Gastrocnemius medialis (tissue), 4 donors: ENCODE results near the gene NRROS. TPM values are rescaled to one million over a fixed set of nuclear protein-coding genes. Genes with fewer than 3 reads are reported as not detected.

ENCODE experiments used
- ATAC-seq, 2 donors: fragments of 150-250 bp; one replicate each; pipeline ENCODE4 v1.9.1; 2016
- DNase-seq, 2 donors: peaks; one replicate each; pipeline ENCODE4 v3.0.0-alpha.2; 2019
- H3K27ac ChIP-seq, 4 donors: fragments of 200-600 bp; sonication (generic); 1 replicate in 1 of 4; 2 replicates in 3 of 4; pipeline ENCODE4 v1.5.1; 2016 to 2018; ENCODE audit warnings: mild to moderate bottlenecking in 2 of 4, moderate library complexity in 1 of 4
- H3K27me3 ChIP-seq, 3 donors: fragments of 200-600 bp; sonication (generic) in 2 of 3; 1 replicate in 1 of 3; 2 replicates in 2 of 3; pipeline versions ENCODE4 v1.5.1 to v1.6.0; 2016 to 2019; ENCODE audit warnings: mild to moderate bottlenecking in 1 of 3, moderate library complexity in 1 of 3
- H3K36me3 ChIP-seq, 2 donors: fragments of 200-600 bp; sonication (generic) in 1 of 2; one replicate each; pipeline ENCODE4 v1.5.1; 2017 to 2018
- H3K4me1 ChIP-seq, 2 donors: fragments of 200-600 bp; sonication (generic) in 1 of 2; one replicate each; pipeline ENCODE4 v1.5.1; 2016 to 2017; ENCODE audit warnings: mild to moderate bottlenecking in 2 of 2
- H3K4me3 ChIP-seq, 4 donors: fragments of 200-600 bp; sonication (generic) in 3 of 4; 1 replicate in 1 of 4; 2 replicates in 3 of 4; pipeline ENCODE4 v1.5.1; 2016 to 2019; ENCODE audit warnings: mild to moderate bottlenecking in 2 of 4
- H3K9me3 ChIP-seq, 3 donors: fragments of 200-600 bp; sonication (generic) in 2 of 3; 1 replicate in 1 of 3; 2 replicates in 2 of 3; pipeline ENCODE4 v1.5.1; 2016 to 2019
- CTCF ChIP-seq, 5 experiments: fragments of 450-650 bp in 3 of 5; fragments of 200-600 bp in 2 of 5; sonication (generic) in 2 of 5; IDR thresholded peaks in 4 of 5; conservative IDR thresholded peaks in 1 of 5; 1 replicate in 4 of 5; 2 replicates in 1 of 5; pipeline ENCODE4 v1.5.1; 2016 to 2019; ENCODE audit warnings: antibody characterized with exemption in 5 of 5, mild to moderate bottlenecking in 3 of 5, moderate library complexity in 3 of 5
- POLR2A ChIP-seq, 2 donors: fragments of 450-650 bp; IDR thresholded peaks; one replicate each; pipeline ENCODE4 v1.6.1; 2017; ENCODE audit warnings: antibody characterized with exemption in 2 of 2, mild to moderate bottlenecking in 2 of 2, moderate library complexity in 2 of 2
- in situ Hi-C, 4 donors: fragments of 200-750 bp; cut with MboI; loops; one replicate each; pipeline versions ENCODE4 v1.15.0 to v1.8.0; 2017; ENCODE audit warnings: low sequenced_read_pairs in 4 of 4
- intact Hi-C: fragments of 100-400 bp; cut with DNase I; formaldehyde crosslinking; loops from one replicate; pipeline ENCODE4 v1.15.1; 2023; ENCODE audit warnings: low total_unique reads
- total RNA-seq, 4 donors: library from RNA; depleted of rRNA; stranded (reverse); fragments of >200 nt; gene quantifications; one replicate each; pipeline versions ENCODE4 v1.1.0 to v1.2.3, GENCODE V29; 2016

NRROS gene
- total RNA-seq, 4 donors from 2014 or later, result 0.31 to 1.7 (median 0.96) TPM

- Histone ChIP-seq H3K9me3 (no peaks in the 10 kb centered on the region), H3K4me1 (peaks cover 0 to 5% of the 10 kb centered on the region in 2 donors), H3K27me3 (no peaks in the 10 kb centered on the region), H3K4me3 (no peak overlapping the region), H3K36me3 (no peaks in the 10 kb centered on the region), H3K27ac (no peak overlapping the region)
- intact Hi-C loops (no loop called here), in situ Hi-C loops (no loop called here)
- ATAC-seq, result no peak
- DNase-seq, result no peak
- TF ChIP-seq CTCF (IDR thresholded peaks at IDR 0.05 in 4 of 5, conservative IDR thresholded peaks at IDR 0.05 in 1 of 5), result no peak
- no peak for TF ChIP-seq POLR2A (IDR thresholded peaks at IDR 0.05)
These were observed 15.2 kb downstream of the NRROS start for GRCh38 chr3:196654735-196655090.

GRCh38 chr3:196655496-196655895, 16.0 kb downstream of the NRROS start:
- no peak for ATAC-seq
- Histone ChIP-seq H3K27me3 (no peaks in the 10 kb centered on the region), H3K36me3 (no peaks in the 10 kb centered on the region), H3K4me1 (peaks cover 0 to 5% of the 10 kb centered on the region in 2 donors), H3K4me3 (no peak overlapping the region), H3K27ac (no peak overlapping the region), H3K9me3 (no peaks in the 10 kb centered on the region)
- intact Hi-C loops (no loop called here), in situ Hi-C loops (no loop called here)
- no peak for DNase-seq
- TF ChIP-seq CTCF (IDR thresholded peaks at IDR 0.05 in 4 of 5, conservative IDR thresholded peaks at IDR 0.05 in 1 of 5), result no peak
- no peak for TF ChIP-seq POLR2A (IDR thresholded peaks at IDR 0.05)

- no peak overlapping the region for H3K4me3 ChIP-seq
- no peak overlapping the region for H3K27ac ChIP-seq
- no peak for DNase-seq
- intact Hi-C loops, result no loop called here
- peaks cover 0 to 5% of the 10 kb centered on the region in 2 donors for H3K4me1 ChIP-seq
- in situ Hi-C loops, result no loop called here
- no peak for ATAC-seq
- no peaks in the 10 kb centered on the region for H3K9me3 ChIP-seq
- TF ChIP-seq CTCF (IDR thresholded peaks at IDR 0.05 in 4 of 5, conservative IDR thresholded peaks at IDR 0.05 in 1 of 5), result no peak
- TF ChIP-seq POLR2A (IDR thresholded peaks at IDR 0.05), result no peak
- H3K36me3 ChIP-seq, result no peaks in the 10 kb centered on the region
- no peaks in the 10 kb centered on the region for H3K27me3 ChIP-seq
These were observed 16.7 kb downstream of the NRROS start for GRCh38 chr3:196656213-196656612.

- H3K9me3 ChIP-seq, result no peaks in the 10 kb centered on the region
- no peak overlapping the region for H3K4me3 ChIP-seq
- H3K27ac ChIP-seq, result no peak overlapping the region
- intact Hi-C loops, result no loop called here
- no peaks in the 10 kb centered on the region for H3K4me1 ChIP-seq
- ATAC-seq (no peak), DNase-seq (no peak)
- H3K36me3 ChIP-seq, result no peaks in the 10 kb centered on the region
- TF ChIP-seq CTCF (IDR thresholded peaks at IDR 0.05 in 4 of 5, conservative IDR thresholded peaks at IDR 0.05 in 1 of 5) (no peak), POLR2A (IDR thresholded peaks at IDR 0.05) (no peak)
- in situ Hi-C loops, result no loop called here
- H3K27me3 ChIP-seq, result peaks cover 0 to 2% (median 0%) of the 10 kb centered on the region in 3 donors
These were observed 20.4 kb downstream of the NRROS start for GRCh38 chr3:196659901-196660351.
